GM19455 (cell line): ENCODE measurements around the gene TBC1D14.

ENCODE experiments used
- ATAC-seq: cut with Tn5 transposase; IDR thresholded peaks from one replicate; pipeline ENCODE4 v1.9.1; 2021; ENCODE audit not compliant: unreplicated experiment

The TBC1D14 gene

GRCh38 chr4:6946497-6946896 lies 36.9 kb downstream of the TBC1D14 start:
- no peak for ATAC-seq

GRCh38 chr4:6948134-6948460 lies 38.5 kb downstream of the TBC1D14 start:
- no peak for ATAC-seq

- no peak for ATAC-seq
Observed at GRCh38 chr4:6951880-6952381, 42.3 kb downstream of the TBC1D14 start.

GRCh38 chr4:6953751-6954380 lies 44.2 kb downstream of the TBC1D14 start:
- no peak for ATAC-seq

GRCh38 chr4:6955261-6955911 lies 45.8 kb downstream of the TBC1D14 start:
- no peak for ATAC-seq

- no peak for ATAC-seq
Observed at GRCh38 chr4:6956087-6956433, 46.4 kb downstream of the TBC1D14 start.

- ATAC-seq, result no peak
Observed at GRCh38 chr4:6956434-6957147, 47.0 kb downstream of the TBC1D14 start.

- no peak for ATAC-seq
Observed at GRCh38 chr4:6957148-6957520, 47.5 kb downstream of the TBC1D14 start.

- no peak for ATAC-seq
Observed at GRCh38 chr4:6957994-6958393, 48.4 kb downstream of the TBC1D14 start.

GRCh38 chr4:6959261-6959660 lies 49.6 kb downstream of the TBC1D14 start:
- ATAC-seq, result no peak

GRCh38 chr4:6960154-6960553 lies 50.5 kb downstream of the TBC1D14 start:
- ATAC-seq, result no peak

- ATAC-seq, result no peak
Observed at GRCh38 chr4:6960628-6961412, 51.2 kb downstream of the TBC1D14 start.

- no peak for ATAC-seq
Observed at GRCh38 chr4:6961496-6962210, 52.0 kb downstream of the TBC1D14 start.

- ATAC-seq, result no peak
Observed at GRCh38 chr4:6962211-6963041, 52.8 kb downstream of the TBC1D14 start.

- ATAC-seq, result no peak
Observed at GRCh38 chr4:6963139-6963611, 53.5 kb downstream of the TBC1D14 start.

GRCh38 chr4:6964858-6965257 lies 55.2 kb downstream of the TBC1D14 start:
- no peak for ATAC-seq

- no peak for ATAC-seq
Observed at GRCh38 chr4:6965329-6965728, 55.7 kb downstream of the TBC1D14 start.

GRCh38 chr4:6967846-6968340 lies 58.3 kb downstream of the TBC1D14 start:
- ATAC-seq, result no peak

- no peak for ATAC-seq
Observed at GRCh38 chr4:6968496-6968895, 58.9 kb downstream of the TBC1D14 start.
